HL-60 (cell line): Measurements from ENCODE around the gene L1CAM.

Source experiments
- DNase-seq, 2 experiments: peaks; one replicate each; pipeline ENCODE4 v3.0.0-alpha.2; 2010 to 2020; ENCODE audit warnings: low read depth in 1 of 2, low spot score in 1 of 2
- H3K27ac ChIP-seq: fragments of 250-450 bp; sonication (Bioruptor Pico); replicated peaks from 2 replicates; pipeline ENCODE4 v1.5.1; 2020; ENCODE audit warnings: mild to moderate bottlenecking, moderate library complexity
- H3K27me3 ChIP-seq: fragments of 250-450 bp; sonication (Bioruptor Pico); 2 replicates; pipeline ENCODE4 v1.5.1; 2021; ENCODE audit warnings: mild to moderate bottlenecking, moderate library complexity; ENCODE audit not compliant: insufficient read depth, poor library complexity, severe bottlenecking
- H3K4me3 ChIP-seq: replicated peaks from 2 replicates; pipeline ENCODE4 v1.5.1; 2011; ENCODE audit warnings: mild to moderate bottlenecking, control low read depth, low read length; ENCODE audit not compliant: insufficient read depth
- CTCF ChIP-seq: IDR thresholded peaks from one replicate; pipeline ENCODE4 v1.5.1; 2011; ENCODE audit warnings: low read length, control low read depth, inconsistent platforms; ENCODE audit not compliant: insufficient read depth
- GABPA ChIP-seq: IDR thresholded peaks from 2 replicates; pipeline ENCODE4 v1.6.1; 2012; ENCODE audit warnings: low read depth
- POLR2AphosphoS5 ChIP-seq: IDR thresholded peaks from 2 replicates; pipeline ENCODE4 v1.6.1; 2012; ENCODE audit warnings: low read depth
- SPI1 ChIP-seq: IDR thresholded peaks from 2 replicates; pipeline ENCODE4 v1.6.1; 2012; ENCODE audit warnings: low read depth, mild to moderate bottlenecking, borderline replicate concordance
- TF ChIP-seq, protein P1 (sequence below): IDR thresholded peaks from 2 replicates; pipeline ENCODE4 v1.6.1; 2012; ENCODE audit warnings: low read depth; ENCODE audit not compliant: insufficient replicate concordance

The L1CAM gene

DNA sequence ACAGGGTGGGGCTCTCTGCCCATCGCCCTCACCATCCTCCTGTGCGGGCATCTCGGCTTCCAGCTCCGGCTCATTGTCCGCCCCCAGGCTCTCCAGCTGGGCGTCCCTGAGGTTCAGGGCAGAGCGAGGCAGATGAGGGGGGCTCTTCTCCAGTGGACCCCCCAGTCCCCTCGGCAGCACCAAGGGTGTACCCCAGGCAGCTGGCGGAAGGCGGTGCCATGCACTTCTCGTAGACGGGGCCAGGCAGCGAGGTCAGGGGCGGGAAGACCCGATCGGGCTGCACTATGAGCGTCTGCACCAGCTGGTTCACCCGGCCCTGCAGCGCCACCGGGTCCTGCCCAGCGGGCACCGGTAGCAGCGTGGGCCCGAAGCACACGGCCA, 24.0 kb upstream of the L1CAM start:
- TF ChIP-seq CTCF (no peak), SPI1 (no peak), GABPA (no peak), POLR2AphosphoS5 (no peak)
- TF ChIP-seq, protein P1, sequence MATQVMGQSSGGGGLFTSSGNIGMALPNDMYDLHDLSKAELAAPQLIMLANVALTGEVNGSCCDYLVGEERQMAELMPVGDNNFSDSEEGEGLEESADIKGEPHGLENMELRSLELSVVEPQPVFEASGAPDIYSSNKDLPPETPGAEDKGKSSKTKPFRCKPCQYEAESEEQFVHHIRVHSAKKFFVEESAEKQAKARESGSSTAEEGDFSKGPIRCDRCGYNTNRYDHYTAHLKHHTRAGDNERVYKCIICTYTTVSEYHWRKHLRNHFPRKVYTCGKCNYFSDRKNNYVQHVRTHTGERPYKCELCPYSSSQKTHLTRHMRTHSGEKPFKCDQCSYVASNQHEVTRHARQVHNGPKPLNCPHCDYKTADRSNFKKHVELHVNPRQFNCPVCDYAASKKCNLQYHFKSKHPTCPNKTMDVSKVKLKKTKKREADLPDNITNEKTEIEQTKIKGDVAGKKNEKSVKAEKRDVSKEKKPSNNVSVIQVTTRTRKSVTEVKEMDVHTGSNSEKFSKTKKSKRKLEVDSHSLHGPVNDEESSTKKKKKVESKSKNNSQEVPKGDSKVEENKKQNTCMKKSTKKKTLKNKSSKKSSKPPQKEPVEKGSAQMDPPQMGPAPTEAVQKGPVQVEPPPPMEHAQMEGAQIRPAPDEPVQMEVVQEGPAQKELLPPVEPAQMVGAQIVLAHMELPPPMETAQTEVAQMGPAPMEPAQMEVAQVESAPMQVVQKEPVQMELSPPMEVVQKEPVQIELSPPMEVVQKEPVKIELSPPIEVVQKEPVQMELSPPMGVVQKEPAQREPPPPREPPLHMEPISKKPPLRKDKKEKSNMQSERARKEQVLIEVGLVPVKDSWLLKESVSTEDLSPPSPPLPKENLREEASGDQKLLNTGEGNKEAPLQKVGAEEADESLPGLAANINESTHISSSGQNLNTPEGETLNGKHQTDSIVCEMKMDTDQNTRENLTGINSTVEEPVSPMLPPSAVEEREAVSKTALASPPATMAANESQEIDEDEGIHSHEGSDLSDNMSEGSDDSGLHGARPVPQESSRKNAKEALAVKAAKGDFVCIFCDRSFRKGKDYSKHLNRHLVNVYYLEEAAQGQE: no peak
- peak in 1 of 2 experiments; percentile 6 for DNase-seq
- Histone ChIP-seq H3K4me3 (no peak overlapping the region), H3K27ac (no peak overlapping the region), H3K27me3 (no peaks in the 10 kb centered on the region)

GRCh38 chrX:153909024-153909979, 23.3 kb upstream of the L1CAM start:
- Histone ChIP-seq H3K27ac (no peak overlapping the region), H3K27me3 (no peaks in the 10 kb centered on the region), H3K4me3 (no peak overlapping the region)
- peak in 1 of 2 experiments; percentile 5 for DNase-seq
- TF ChIP-seq SPI1 (no peak), POLR2AphosphoS5 (no peak), GABPA (no peak), CTCF (no peak)
- TF ChIP-seq, protein P1: no peak

- DNase-seq: no peak
- TF ChIP-seq POLR2AphosphoS5: no peak
- TF ChIP-seq CTCF: no peak
- TF ChIP-seq, protein P1: no peak
- TF ChIP-seq GABPA: no peak
- no peak for TF ChIP-seq SPI1
- Histone ChIP-seq H3K27ac (no peak overlapping the region), H3K27me3 (no peaks in the 10 kb centered on the region), H3K4me3 (no peak overlapping the region)
Measured at GRCh38 chrX:153908219-153908860, 22.4 kb upstream of the L1CAM start.
